ENCODE measurements around the gene COX7B2. TPM values are rescaled to one million over a fixed set of nuclear protein-coding genes. Genes with fewer than 3 reads are reported as not detected.

COX7B2 gene
- total RNA-seq, 1 donor from 2014 or later: not detected

DNA sequence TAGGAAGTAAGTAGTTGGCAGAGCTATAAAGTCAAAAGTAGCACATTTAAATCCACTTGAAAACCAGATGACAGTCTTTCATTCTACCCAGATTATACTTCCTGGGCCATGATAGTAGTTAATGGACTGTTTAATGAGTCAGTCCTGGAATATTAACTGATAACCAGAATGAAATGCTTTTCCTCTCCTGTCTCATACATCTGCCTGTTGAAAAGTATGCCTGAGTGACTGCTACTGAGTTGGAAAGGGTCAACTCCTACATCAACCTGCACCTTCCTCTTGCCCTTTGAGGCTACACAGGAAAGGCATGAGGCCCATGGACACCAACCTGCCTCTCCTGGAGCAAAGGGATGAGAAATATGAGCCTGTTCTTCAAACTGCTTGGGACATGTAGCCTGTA, 36.0 kb upstream of the COX7B2 start:
- no peaks in the 10 kb centered on the region for H3K4me1 Mint-ChIP-seq (ENCODE audit: low read depth)
- H3K9me3 Mint-ChIP-seq (ENCODE audit: low read depth): no peaks in the 10 kb centered on the region
- no peaks in the 10 kb centered on the region for H3K36me3 Mint-ChIP-seq (ENCODE audit: insufficient read depth)
- TF ChIP-seq, protein P1, sequence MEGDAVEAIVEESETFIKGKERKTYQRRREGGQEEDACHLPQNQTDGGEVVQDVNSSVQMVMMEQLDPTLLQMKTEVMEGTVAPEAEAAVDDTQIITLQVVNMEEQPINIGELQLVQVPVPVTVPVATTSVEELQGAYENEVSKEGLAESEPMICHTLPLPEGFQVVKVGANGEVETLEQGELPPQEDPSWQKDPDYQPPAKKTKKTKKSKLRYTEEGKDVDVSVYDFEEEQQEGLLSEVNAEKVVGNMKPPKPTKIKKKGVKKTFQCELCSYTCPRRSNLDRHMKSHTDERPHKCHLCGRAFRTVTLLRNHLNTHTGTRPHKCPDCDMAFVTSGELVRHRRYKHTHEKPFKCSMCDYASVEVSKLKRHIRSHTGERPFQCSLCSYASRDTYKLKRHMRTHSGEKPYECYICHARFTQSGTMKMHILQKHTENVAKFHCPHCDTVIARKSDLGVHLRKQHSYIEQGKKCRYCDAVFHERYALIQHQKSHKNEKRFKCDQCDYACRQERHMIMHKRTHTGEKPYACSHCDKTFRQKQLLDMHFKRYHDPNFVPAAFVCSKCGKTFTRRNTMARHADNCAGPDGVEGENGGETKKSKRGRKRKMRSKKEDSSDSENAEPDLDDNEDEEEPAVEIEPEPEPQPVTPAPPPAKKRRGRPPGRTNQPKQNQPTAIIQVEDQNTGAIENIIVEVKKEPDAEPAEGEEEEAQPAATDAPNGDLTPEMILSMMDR (IDR thresholded peaks at IDR 0.05; ENCODE audit: unreplicated experiment): no peak
- no peak overlapping the region for H3K27ac Mint-ChIP-seq
- no peak for DNase-seq (ENCODE audit: low spot score, unreplicated experiment)
- no peaks in the 10 kb centered on the region for H3K27me3 Mint-ChIP-seq
- H3K4me3 Mint-ChIP-seq (ENCODE audit: low read depth): no peak overlapping the region

DNA sequence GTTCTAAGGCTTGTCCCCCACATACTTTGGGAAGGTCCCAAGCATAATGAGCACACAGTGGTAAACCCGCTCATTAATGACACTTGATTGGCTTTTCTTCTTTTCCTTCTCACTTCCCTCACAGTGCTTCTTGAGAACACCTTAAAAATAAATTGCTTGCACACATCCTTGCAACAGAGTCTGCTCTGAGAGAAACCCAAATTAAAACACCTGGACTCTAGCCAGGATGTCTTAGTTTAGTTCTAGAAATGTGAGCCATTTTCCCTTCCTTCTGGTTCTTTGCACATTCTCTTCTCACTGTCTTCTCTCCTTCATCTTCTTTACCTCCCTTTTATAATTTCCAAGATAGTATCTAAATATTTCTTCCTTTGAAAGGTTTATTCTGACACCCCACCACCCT, 35.3 kb upstream of the COX7B2 start:
- Mint-ChIP-seq H3K27me3 (no peaks in the 10 kb centered on the region), H3K9me3 (ENCODE audit: low read depth) (no peaks in the 10 kb centered on the region), H3K36me3 (ENCODE audit: insufficient read depth) (no peaks in the 10 kb centered on the region), H3K27ac (no peak overlapping the region), H3K4me3 (ENCODE audit: low read depth) (no peak overlapping the region), H3K4me1 (ENCODE audit: low read depth) (no peaks in the 10 kb centered on the region)
- no peak for DNase-seq (ENCODE audit: low spot score, unreplicated experiment)
- TF ChIP-seq, protein P1 (IDR thresholded peaks at IDR 0.05; ENCODE audit: unreplicated experiment): no peak

DNA sequence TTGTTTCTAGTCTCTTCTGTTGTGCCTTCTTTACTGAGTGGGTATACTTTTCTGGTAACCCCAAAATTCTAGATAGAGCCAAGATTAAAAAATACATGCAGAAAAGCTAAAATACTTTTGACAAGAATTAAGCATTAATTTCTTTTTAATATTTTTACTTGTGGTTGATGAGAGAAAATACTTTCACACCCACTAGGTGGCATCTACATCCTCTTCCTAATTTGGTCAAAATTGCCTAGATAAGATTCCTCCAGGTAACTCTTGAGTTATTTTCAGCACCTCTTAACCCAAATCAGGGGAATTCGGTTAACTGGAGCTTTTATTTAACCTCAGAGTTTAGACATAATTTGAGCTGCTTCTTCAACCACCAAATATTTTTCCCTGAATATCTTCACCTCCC, 28.4 kb upstream of the COX7B2 start:
- no peaks in the 10 kb centered on the region for H3K36me3 Mint-ChIP-seq (ENCODE audit: insufficient read depth)
- no peaks in the 10 kb centered on the region for H3K9me3 Mint-ChIP-seq (ENCODE audit: low read depth)
- no peak overlapping the region for H3K27ac Mint-ChIP-seq
- no peaks in the 10 kb centered on the region for H3K4me1 Mint-ChIP-seq (ENCODE audit: low read depth)
- no peaks in the 10 kb centered on the region for H3K27me3 Mint-ChIP-seq
- TF ChIP-seq, protein P1 (IDR thresholded peaks at IDR 0.05; ENCODE audit: unreplicated experiment): no peak
- no peak for DNase-seq (ENCODE audit: low spot score, unreplicated experiment)
- no peak overlapping the region for H3K4me3 Mint-ChIP-seq (ENCODE audit: low read depth)

DNA sequence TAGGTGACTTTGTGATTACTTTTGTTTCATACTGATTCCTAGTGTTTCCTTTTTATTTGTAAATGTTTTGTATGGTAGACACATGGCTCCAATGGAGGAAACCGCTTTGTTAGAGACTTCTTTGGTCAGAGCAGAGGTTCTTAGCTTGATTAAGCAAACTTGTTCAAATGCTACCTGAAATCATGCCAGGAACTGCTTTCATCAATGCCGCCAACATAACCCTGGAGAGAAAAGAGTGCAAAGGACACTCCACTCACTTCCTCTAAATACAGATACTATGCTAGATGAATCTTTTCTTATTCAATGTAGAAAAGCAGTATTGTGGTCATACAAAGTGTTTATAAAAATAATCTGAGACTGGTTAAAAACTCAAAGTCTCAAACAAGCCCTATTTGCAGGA, 25.7 kb upstream of the COX7B2 start:
- no peak overlapping the region for H3K4me3 Mint-ChIP-seq (ENCODE audit: low read depth)
- no peaks in the 10 kb centered on the region for H3K9me3 Mint-ChIP-seq (ENCODE audit: low read depth)
- no peaks in the 10 kb centered on the region for H3K4me1 Mint-ChIP-seq (ENCODE audit: low read depth)
- no peak for DNase-seq (ENCODE audit: low spot score, unreplicated experiment)
- TF ChIP-seq, protein P1 (IDR thresholded peaks at IDR 0.05; ENCODE audit: unreplicated experiment): no peak
- no peaks in the 10 kb centered on the region for H3K36me3 Mint-ChIP-seq (ENCODE audit: insufficient read depth)
- H3K27ac Mint-ChIP-seq: no peak overlapping the region
- no peaks in the 10 kb centered on the region for H3K27me3 Mint-ChIP-seq

DNA sequence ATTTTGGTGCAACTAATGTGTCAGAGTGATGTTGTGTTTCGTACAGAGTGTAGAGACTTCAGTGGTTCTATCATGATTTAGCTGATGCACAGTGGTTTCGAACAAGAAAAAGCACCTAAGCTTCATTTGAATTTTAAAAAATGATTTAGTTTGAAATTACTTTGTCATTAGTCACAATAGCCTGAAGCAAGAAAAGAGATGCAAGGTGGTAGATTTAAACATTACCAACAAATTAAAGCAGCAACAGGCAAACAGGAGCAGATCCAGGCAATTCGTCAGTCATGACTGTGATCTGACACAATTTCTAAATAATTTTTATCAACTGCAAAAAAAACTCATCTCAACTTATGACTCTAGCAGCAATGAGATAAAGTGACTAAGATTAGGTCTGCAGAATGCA, 24.6 kb upstream of the COX7B2 start:
- H3K4me1 Mint-ChIP-seq (ENCODE audit: low read depth): no peaks in the 10 kb centered on the region
- H3K36me3 Mint-ChIP-seq (ENCODE audit: insufficient read depth): no peaks in the 10 kb centered on the region
- TF ChIP-seq, protein P1 (IDR thresholded peaks at IDR 0.05; ENCODE audit: unreplicated experiment): no peak
- no peak for DNase-seq (ENCODE audit: low spot score, unreplicated experiment)
- H3K27ac Mint-ChIP-seq: no peak overlapping the region
- no peak overlapping the region for H3K4me3 Mint-ChIP-seq (ENCODE audit: low read depth)
- H3K27me3 Mint-ChIP-seq: no peaks in the 10 kb centered on the region
- H3K9me3 Mint-ChIP-seq (ENCODE audit: low read depth): no peaks in the 10 kb centered on the region

All from progenitor cell of endocrine pancreas (in vitro differentiated cells).